ENCODE measurements around the gene ALPP.
"Not testable (repeated sequence)": the region's sequence is repeated elsewhere in the genome, so short reads cannot be mapped to it uniquely, and the experiment has no call there.

ALPP gene

DNA sequence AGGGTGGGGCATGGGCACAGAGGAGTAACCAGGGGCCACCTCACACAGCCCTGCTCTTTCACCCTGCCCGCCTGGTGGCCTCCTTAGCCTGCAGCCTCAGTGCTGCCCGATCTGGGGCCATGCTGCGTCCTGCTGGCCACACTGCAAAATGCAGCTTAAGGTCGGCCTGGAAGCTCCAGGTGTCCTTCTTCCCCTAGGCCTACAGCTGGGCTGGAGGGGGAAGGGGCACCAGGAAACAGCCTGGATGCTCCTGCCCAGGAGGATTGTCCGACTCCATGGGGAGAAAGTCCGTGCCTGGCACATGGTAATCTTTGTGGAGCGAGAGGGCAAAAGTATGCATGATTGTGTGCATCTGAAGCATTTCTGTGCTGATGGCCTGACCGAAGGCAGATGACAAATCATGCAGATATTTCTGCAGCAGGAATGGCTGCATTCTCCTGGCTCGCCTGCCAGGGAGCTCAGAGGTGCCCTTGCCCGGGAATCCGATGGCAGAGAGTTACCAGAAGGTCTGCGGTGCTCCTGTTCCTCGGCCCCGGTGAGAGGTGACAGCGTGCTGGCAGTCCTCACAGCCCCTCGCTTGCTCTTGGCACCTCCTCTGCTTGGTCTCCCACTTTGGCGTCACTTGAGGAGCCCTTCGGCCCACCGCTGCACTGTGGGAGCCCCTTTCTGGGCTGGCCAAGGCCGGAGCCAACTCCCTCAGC, 12.8 kb upstream of the ALPP start:
- Histone ChIP-seq H3K27me3 (ENCODE audit: control insufficient read depth in 1 of 2, insufficient read depth in 2 of 2, low read length in 2 of 2) (no peaks in the 10 kb centered on the region), H3K9ac (ENCODE audit: low read length in 2 of 2) (no peak overlapping the region), H3K27ac (ENCODE audit: low read length) (no peak overlapping the region), H3K4me3 (ENCODE audit: low read length in 2 of 2) (no peak overlapping the region), H3K36me3 (ENCODE audit: control insufficient read depth in 2 of 2, insufficient read depth in 2 of 2, low read length in 2 of 2) (no peaks in the 10 kb centered on the region), H3K9me3 (ENCODE audit: control insufficient read depth in 2 of 2, low read length in 2 of 2) (peaks cover 0 to 2% of the 10 kb centered on the region in 2 donors), H3K4me1 (ENCODE audit: control insufficient read depth, insufficient read depth, low read length) (no peaks in the 10 kb centered on the region)

DNA sequence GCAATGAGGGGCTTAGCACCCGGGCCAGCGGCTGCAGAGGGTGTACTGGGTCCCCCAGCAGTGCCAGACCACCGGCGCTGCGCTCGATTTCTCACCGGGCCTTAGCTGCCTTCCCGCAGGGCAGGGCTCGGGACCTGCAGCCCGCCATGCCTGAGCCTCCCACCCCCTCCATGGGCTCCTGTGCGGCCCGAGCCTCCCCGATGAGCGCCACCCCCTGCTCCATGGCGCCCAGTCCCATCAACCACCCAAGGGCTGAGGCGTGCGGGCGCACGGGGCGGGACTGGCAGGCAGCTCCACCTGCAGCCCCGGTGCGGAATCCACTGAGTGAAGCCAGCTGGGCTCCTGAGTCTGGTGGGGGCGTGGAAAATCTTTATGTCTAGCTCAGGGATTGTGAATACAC, 12.1 kb upstream of the ALPP start:
- H3K4me1 ChIP-seq (ENCODE audit: control insufficient read depth, insufficient read depth, low read length); H3K9me3 ChIP-seq (ENCODE audit: control insufficient read depth in 2 of 2, low read length in 2 of 2); H3K36me3 ChIP-seq (ENCODE audit: control insufficient read depth in 2 of 2, insufficient read depth in 2 of 2, low read length in 2 of 2); H3K4me3 ChIP-seq (ENCODE audit: low read length in 2 of 2); H3K27ac ChIP-seq (ENCODE audit: low read length); H3K27me3 ChIP-seq (ENCODE audit: control insufficient read depth in 1 of 2, insufficient read depth in 2 of 2, low read length in 2 of 2); H3K9ac ChIP-seq (ENCODE audit: low read length in 2 of 2): not testable (repeated sequence)

DNA sequence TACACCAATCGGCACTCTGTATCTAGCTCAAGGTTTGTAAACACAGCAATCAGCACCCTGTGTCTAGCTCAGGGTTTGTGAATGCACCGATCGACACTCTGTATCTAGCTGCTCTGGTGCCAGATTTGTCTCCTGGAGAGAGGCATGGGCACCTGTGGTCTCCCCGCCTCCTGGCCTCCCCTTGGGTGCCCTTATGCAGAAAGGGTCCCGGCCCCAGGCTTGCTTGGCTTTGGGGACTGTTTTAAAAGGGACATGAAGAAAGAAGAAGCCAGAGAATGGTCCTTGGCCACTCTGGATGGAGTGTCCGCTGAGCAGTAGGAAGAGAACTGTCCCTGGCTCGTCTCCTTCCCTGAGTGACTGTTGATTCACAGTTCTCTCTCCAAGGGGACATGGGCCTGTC, 11.5 kb upstream of the ALPP start:
- Histone ChIP-seq H3K27ac (ENCODE audit: low read length) (no peak overlapping the region), H3K27me3 (ENCODE audit: control insufficient read depth in 1 of 2, insufficient read depth in 2 of 2, low read length in 2 of 2) (no peaks in the 10 kb centered on the region), H3K36me3 (ENCODE audit: control insufficient read depth in 2 of 2, insufficient read depth in 2 of 2, low read length in 2 of 2) (no peaks in the 10 kb centered on the region), H3K9ac (ENCODE audit: low read length in 2 of 2) (no peak overlapping the region), H3K4me3 (ENCODE audit: low read length in 2 of 2) (no peak overlapping the region), H3K9me3 (ENCODE audit: control insufficient read depth in 2 of 2, low read length in 2 of 2) (peaks cover 0 to 1% of the 10 kb centered on the region in 2 donors), H3K4me1 (ENCODE audit: control insufficient read depth, insufficient read depth, low read length) (no peaks in the 10 kb centered on the region)

DNA sequence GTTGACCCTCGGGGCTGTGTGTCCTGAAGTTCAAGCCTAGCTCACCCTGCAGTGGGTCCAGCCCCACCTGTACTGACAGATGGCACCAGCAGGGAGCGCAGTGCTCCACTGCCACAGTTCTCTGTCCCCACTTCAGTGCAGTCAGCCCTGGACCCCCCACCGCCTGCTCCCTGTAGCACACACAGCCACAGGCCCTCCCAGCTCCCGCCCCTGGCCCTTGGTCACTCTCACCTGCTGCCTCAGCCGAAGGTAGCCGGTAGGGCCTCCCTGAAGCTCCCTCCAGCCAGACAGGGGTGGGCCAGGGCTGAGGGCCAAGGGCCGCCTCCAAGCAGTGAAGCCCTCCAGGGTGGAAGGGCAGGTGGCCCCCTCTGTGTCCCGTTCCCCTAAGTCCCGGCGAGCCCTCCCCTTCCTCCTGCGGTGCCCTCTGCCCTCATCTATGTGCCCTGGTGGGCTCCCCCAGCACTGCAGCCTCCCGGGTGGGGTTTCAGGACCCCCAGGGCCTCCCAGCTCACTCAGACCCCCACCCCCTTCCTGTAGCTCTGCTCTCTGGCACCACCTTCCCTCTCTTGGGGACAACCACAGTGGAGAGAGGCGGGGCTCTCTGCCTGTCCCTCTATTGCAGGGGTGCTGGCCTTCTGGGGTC, 10.8 kb upstream of the ALPP start:
- H3K4me3 ChIP-seq (ENCODE audit: low read length in 2 of 2) = no peak overlapping the region
- H3K4me1 ChIP-seq (ENCODE audit: control insufficient read depth, insufficient read depth, low read length) = no peaks in the 10 kb centered on the region
- no peak overlapping the region for H3K27ac ChIP-seq (ENCODE audit: low read length)
- H3K27me3 ChIP-seq (ENCODE audit: control insufficient read depth in 1 of 2, insufficient read depth in 2 of 2, low read length in 2 of 2) = no peaks in the 10 kb centered on the region
- H3K9ac ChIP-seq (ENCODE audit: low read length in 2 of 2) = no peak overlapping the region
- H3K36me3 ChIP-seq (ENCODE audit: control insufficient read depth in 2 of 2, insufficient read depth in 2 of 2, low read length in 2 of 2) = no peaks in the 10 kb centered on the region
- no peaks in the 10 kb centered on the region for H3K9me3 ChIP-seq (ENCODE audit: control insufficient read depth in 2 of 2, low read length in 2 of 2)

DNA sequence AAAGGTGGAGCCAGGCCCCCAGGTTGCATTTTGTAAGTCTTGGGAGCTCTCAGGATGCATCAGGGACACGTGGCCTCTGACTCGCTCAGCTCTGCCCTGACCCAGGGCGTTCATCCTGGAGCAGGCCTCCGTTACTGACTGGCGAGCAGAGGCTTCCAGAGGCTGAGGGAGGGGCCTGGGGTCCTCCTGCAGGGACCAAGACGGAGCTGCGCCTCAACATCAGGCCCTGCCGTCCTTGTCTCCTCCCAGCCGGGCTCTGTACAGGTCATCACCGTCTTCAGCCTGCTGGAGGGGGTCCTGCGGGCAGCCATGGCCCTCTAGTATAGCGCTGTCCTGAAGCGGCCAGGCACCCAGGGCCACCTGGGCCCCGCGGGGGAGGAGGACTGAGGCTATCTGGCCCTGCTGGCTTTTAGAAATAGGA, 10.2 kb upstream of the ALPP start:
- H3K36me3 ChIP-seq (ENCODE audit: control insufficient read depth in 2 of 2, insufficient read depth in 2 of 2, low read length in 2 of 2) = no peaks in the 10 kb centered on the region
- no peak overlapping the region for H3K4me3 ChIP-seq (ENCODE audit: low read length in 2 of 2)
- no peaks in the 10 kb centered on the region for H3K4me1 ChIP-seq (ENCODE audit: control insufficient read depth, insufficient read depth, low read length)
- H3K9me3 ChIP-seq (ENCODE audit: control insufficient read depth in 2 of 2, low read length in 2 of 2) = no peaks in the 10 kb centered on the region
- no peak overlapping the region for H3K9ac ChIP-seq (ENCODE audit: low read length in 2 of 2)
- H3K27me3 ChIP-seq (ENCODE audit: control insufficient read depth in 1 of 2, insufficient read depth in 2 of 2, low read length in 2 of 2) = no peaks in the 10 kb centered on the region
- no peak overlapping the region for H3K27ac ChIP-seq (ENCODE audit: low read length)

DNA sequence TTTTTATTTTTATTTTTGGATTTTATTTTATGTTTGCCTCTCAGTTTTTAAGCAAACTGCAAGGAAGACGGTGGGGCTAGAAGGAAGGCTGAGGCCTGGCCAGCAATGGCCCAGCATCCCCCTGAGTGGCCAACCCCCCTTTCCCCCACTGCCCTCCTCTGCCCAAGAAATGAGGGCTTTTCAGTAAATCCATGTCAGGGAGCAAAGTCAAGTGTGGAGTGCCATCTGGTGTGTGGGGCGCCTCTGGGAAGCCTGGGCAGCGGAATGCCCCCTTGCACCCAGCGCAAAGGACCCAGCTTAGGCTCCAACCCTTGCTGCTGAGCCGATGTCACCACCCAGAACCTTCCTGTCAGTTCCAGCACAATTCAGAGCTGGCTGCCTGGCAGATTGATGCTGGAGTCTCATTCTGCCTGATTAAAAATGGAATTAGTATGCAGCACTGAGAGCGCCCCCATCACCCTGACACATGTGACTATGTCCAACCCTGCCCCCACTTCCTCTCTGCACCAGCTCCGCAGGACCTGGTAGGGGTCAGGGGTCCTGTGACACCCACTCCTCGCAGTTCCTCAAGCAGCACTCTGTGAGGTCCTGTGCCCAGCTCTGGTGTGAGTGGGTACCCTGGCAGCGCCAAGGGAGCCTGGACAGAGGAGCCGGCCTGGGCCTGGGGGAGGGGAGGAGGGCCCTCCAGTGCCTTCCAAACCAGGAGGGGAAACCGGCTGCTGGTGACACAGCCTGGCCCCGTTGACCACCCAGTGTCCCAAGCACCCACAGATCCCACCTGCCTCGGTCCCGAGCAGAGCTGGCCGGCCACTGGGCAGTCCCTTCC, 9.2 kb upstream of the ALPP start:
- Histone ChIP-seq H3K4me3 (ENCODE audit: low read length in 2 of 2) (no peak overlapping the region), H3K9me3 (ENCODE audit: control insufficient read depth in 2 of 2, low read length in 2 of 2) (no peaks in the 10 kb centered on the region), H3K9ac (ENCODE audit: low read length in 2 of 2) (no peak overlapping the region), H3K36me3 (ENCODE audit: control insufficient read depth in 2 of 2, insufficient read depth in 2 of 2, low read length in 2 of 2) (no peaks in the 10 kb centered on the region), H3K27me3 (ENCODE audit: control insufficient read depth in 1 of 2, insufficient read depth in 2 of 2, low read length in 2 of 2) (no peaks in the 10 kb centered on the region), H3K27ac (ENCODE audit: low read length) (no peak overlapping the region), H3K4me1 (ENCODE audit: control insufficient read depth, insufficient read depth, low read length) (no peaks in the 10 kb centered on the region)

DNA sequence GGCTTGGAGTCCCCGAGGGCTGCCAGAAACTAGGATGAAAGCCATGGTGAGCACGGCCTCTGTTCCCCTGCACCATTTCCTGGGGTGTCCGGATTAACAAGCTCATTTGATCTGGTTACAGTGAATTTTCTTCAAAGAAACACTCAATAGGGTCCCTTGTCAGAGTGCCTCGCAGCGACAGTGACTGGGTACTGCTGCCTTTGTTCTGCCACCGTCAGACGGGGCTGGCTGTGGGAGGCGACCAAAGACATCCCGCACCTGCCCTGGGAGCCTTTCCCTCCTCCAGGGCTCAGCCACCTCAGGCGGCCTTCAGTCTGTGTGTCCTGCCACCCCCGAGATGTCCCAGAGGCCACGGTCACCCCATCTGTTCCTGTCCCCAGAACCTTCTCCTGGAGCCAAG, 8.5 kb upstream of the ALPP start:
- not testable (repeated sequence) for H3K9ac ChIP-seq (ENCODE audit: low read length in 2 of 2); H3K36me3 ChIP-seq (ENCODE audit: control insufficient read depth in 2 of 2, insufficient read depth in 2 of 2, low read length in 2 of 2); H3K27ac ChIP-seq (ENCODE audit: low read length); H3K4me3 ChIP-seq (ENCODE audit: low read length in 2 of 2); H3K9me3 ChIP-seq (ENCODE audit: control insufficient read depth in 2 of 2, low read length in 2 of 2); H3K4me1 ChIP-seq (ENCODE audit: control insufficient read depth, insufficient read depth, low read length); H3K27me3 ChIP-seq (ENCODE audit: control insufficient read depth in 1 of 2, insufficient read depth in 2 of 2, low read length in 2 of 2)

DNA sequence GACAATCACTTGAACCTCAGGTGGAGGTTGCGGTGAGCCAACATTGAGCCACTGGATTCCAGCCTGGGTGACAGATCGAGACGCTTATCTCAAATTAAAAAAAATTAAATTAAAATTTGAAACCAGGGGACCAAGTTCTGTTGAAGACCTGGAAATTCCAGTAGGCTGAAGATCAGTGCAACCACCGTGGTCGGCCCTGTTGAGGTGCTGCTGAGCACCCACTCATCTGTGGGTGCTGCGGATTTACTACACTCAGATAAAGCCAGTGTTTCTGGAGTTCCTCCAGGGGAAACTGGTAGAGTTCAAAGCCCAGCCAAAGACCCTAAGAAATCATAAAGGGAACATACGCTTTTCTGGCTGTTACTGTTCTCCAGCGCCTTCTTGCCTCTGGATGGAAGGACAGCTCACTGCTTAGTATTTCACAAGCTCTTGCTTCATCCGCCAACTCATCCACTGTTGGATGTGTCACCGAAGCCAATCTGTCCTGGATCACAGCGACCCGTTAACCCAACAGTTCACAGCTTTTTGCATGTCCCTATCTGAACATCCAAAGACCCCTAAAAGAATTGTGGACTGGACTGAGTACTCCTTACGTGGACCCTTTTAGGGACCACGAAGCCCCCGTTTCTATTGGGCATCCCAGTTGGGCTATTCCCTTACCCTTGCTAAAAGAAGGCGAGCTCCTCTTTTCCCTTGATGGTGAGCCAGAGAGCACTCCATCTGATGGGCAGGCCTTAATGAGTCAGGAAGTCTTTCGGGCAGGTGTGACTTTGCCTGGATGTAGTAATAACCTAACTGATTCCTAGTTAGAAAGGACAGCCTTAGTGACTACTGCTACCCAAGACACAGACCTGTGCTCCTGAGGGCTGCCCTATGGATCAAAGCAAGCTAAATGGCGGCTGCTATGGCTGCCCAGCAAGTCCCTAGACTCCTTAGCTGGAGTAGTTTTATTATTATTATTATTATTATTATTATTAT, 6.0 kb upstream of the ALPP start:
- no peaks in the 10 kb centered on the region for H3K27me3 ChIP-seq (ENCODE audit: control insufficient read depth in 1 of 2, insufficient read depth in 2 of 2, low read length in 2 of 2)
- H3K9me3 ChIP-seq (ENCODE audit: control insufficient read depth in 2 of 2, low read length in 2 of 2) = no peaks in the 10 kb centered on the region

DNA sequence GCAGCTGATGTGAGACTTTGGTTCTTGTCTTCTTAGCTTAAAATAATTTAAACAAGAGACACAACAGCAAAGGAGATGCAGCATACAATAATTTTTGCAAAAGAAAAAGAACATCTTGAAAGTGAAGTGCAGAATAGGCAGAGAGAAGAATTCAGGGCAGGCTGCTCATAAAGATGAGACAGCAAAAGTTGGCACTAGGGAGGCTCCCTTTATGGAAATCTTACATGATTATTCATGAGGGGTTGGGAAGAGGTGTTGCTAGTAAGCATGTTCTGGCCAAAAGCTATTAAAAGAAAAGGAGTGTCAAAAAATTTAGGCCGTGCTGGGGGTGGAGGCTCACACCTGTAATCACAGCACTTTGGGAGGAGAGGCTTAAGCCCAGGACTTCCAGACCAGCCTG, 4.2 kb upstream of the ALPP start:
- no peak overlapping the region for H3K4me3 ChIP-seq (ENCODE audit: low read length in 2 of 2)
- H3K36me3 ChIP-seq (ENCODE audit: control insufficient read depth in 2 of 2, insufficient read depth in 2 of 2, low read length in 2 of 2) = no peaks in the 10 kb centered on the region
- no peaks in the 10 kb centered on the region for H3K4me1 ChIP-seq (ENCODE audit: control insufficient read depth, insufficient read depth, low read length)
- H3K27ac ChIP-seq (ENCODE audit: low read length) = no peak overlapping the region
- no peaks in the 10 kb centered on the region for H3K9me3 ChIP-seq (ENCODE audit: control insufficient read depth in 2 of 2, low read length in 2 of 2)
- H3K9ac ChIP-seq (ENCODE audit: low read length in 2 of 2) = no peak overlapping the region
- H3K27me3 ChIP-seq (ENCODE audit: control insufficient read depth in 1 of 2, insufficient read depth in 2 of 2, low read length in 2 of 2) = no peaks in the 10 kb centered on the region

More for the DNA sequence above, 6.0 kb upstream of the ALPP start:
- Histone ChIP-seq H3K4me3 (ENCODE audit: low read length in 2 of 2) (no peak overlapping the region), H3K36me3 (ENCODE audit: control insufficient read depth in 2 of 2, insufficient read depth in 2 of 2, low read length in 2 of 2) (no peaks in the 10 kb centered on the region), H3K4me1 (ENCODE audit: control insufficient read depth, insufficient read depth, low read length) (no peaks in the 10 kb centered on the region), H3K9ac (ENCODE audit: low read length in 2 of 2) (no peak overlapping the region), H3K27ac (ENCODE audit: low read length) (no peak overlapping the region)

DNA sequence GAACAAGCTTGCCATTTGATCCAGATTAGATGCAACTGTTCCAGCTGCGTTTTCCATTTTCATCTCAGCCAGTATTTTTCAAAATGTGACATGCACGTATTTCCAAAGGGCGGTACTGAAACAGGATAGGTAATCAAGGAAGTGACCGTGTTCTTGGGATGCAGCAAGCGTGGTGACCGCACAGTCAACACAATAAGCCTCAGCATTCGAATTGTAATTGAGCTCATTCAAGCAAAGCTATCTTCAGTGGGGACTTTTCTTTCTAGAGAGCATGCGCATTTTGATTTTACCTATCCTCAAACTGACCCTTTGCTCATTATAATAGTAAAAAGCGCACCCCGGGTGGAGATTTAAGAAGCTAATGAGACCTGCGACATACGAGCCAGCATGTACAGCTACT, 3.4 kb upstream of the ALPP start:
- H3K9ac ChIP-seq (ENCODE audit: low read length in 2 of 2) = no peak overlapping the region
- no peaks in the 10 kb centered on the region for H3K9me3 ChIP-seq (ENCODE audit: control insufficient read depth in 2 of 2, low read length in 2 of 2)
- no peaks in the 10 kb centered on the region for H3K27me3 ChIP-seq (ENCODE audit: control insufficient read depth in 1 of 2, insufficient read depth in 2 of 2, low read length in 2 of 2)
- no peaks in the 10 kb centered on the region for H3K4me1 ChIP-seq (ENCODE audit: control insufficient read depth, insufficient read depth, low read length)
- H3K36me3 ChIP-seq (ENCODE audit: control insufficient read depth in 2 of 2, insufficient read depth in 2 of 2, low read length in 2 of 2) = no peaks in the 10 kb centered on the region
- no peak overlapping the region for H3K27ac ChIP-seq (ENCODE audit: low read length)
- H3K4me3 ChIP-seq (ENCODE audit: low read length in 2 of 2) = no peak overlapping the region
